GM19324 (cell line): Measurements from ENCODE around the gene ZBED6.

ENCODE experiments used
- ATAC-seq: cut with Tn5 transposase; IDR thresholded peaks from one replicate; pipeline ENCODE4 v1.9.1; 2021; ENCODE audit warnings: mild to moderate bottlenecking, moderate library complexity; ENCODE audit not compliant: unreplicated experiment, low FRiP score

The ZBED6 gene

DNA sequence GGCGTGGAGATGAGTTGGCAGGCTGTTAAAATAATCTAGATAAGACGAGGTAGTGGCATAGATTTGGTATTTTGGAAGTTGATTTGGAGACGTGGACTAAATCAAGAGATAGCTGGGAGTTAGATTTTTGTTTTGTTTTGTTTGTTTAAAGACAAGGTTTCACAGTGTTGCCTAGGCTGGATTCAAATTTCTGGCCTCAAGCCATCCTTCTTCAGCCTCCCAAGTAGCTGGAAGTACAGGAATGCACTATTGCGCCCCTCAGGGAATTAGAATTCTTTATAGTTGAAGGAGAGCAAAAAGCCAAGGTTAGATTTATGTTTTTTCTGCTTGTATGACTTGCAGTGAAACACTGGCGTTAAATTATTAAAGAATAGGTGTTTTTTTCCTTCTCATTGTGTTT is 43.7 kb downstream of the ZBED6 start:
- no peak for ATAC-seq

DNA sequence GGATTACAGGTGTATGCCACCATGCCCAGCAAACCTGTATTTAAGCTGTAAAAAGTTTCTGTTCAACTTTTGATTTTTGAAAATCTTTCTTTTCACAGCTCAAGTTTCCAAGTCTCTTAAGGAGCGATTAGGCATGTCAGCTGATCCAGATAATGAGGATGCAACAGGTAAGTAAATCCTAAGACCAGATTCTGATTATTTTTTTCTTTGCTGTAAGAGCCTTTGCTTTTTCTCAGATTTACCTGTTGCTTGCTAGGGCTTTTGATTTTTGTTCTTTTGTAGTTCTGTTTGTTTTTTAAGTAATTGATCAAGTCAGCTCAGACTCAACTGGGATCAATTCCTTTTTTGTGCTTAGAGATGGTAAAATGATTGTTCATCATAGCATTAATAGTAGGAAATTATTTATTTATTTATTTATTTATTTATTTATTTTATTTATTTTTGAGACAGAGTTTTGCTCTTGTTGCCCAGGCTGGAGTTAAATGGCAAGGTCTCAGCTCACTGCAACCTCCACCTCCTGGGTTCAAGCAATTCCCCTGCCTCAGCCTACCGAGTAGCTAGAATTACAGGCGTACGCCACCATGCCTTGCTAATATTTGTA is 44.9 kb downstream of the ZBED6 start:
- no peak for ATAC-seq

DNA sequence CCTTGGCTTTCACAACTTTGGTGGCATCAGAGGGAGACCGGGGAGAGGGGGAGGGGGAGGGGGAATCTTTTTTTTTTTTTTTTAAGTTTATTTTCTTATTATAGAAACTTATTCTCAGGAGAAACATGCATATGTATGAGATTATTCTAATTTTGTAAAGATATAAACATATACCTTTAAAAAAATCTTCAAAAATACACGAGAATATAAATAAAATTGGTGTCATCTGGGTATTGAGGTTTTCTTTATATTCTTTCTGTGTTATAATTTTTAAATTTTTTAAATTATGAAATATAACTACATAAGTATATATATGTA is 47.1 kb downstream of the ZBED6 start:
- no peak for ATAC-seq

DNA sequence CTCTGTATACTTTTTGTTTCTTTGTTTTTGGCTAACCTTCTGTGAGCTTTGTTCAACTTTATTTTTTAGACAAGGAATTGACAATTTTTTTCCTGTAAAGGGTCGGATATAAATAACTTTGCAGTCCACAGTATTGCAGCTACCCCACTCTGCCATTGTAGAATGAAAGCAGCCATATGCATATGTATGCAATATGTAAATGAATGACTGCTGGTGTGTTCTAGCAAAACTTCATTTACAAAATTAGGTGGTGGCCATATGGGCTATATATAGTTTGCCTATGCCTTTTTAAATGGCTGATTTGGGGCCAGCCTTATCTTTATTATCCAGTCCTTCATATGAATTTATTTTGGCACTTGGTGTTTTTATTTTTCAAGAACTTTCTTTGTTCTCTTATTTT is 48.0 kb downstream of the ZBED6 start:
- no peak for ATAC-seq
